Stimulated activated CD8-positive, alpha-beta memory T cell treated with anti-CD3 and anti-CD28 coated beads, Interleukin-7, amount 100 ng/mL, for 48 hours (primary cell): Measurements from ENCODE around the gene CSTPP1.

Experiments
- DNase-seq, 2 donors: peaks; one replicate each; pipeline ENCODE4 v3.0.0-alpha.2; 2020; ENCODE audit warnings: low read depth in 1 of 2; ENCODE audit errors: extremely low read depth in 1 of 2

Gene CSTPP1

GRCh38 chr11:47124675-47125074 lies 188.1 kb downstream of the CSTPP1 start:
- DNase-seq, result no peak

GRCh38 chr11:47125083-47125482 lies 188.5 kb downstream of the CSTPP1 start:
- no peak for DNase-seq

GRCh38 chr11:47127213-47127612 lies 190.7 kb downstream of the CSTPP1 start:
- no peak for DNase-seq

GRCh38 chr11:47130543-47130942 lies 194.0 kb downstream of the CSTPP1 start:
- no peak for DNase-seq

- DNase-seq, result no peak
Observed at GRCh38 chr11:47131136-47131535, 194.6 kb downstream of the CSTPP1 start.

- no peak for DNase-seq
Observed at GRCh38 chr11:47132490-47132889, 195.9 kb downstream of the CSTPP1 start.

- no peak for DNase-seq
Observed at GRCh38 chr11:47132981-47133380, 196.4 kb downstream of the CSTPP1 start.

GRCh38 chr11:47136327-47136726 lies 199.8 kb downstream of the CSTPP1 start:
- DNase-seq, result no peak

- no peak for DNase-seq
Observed at GRCh38 chr11:47136921-47137320, 200.4 kb downstream of the CSTPP1 start.

GRCh38 chr11:47137476-47137875 lies 200.9 kb downstream of the CSTPP1 start:
- no peak for DNase-seq

- no peak for DNase-seq
Observed at GRCh38 chr11:47139878-47140277, 203.3 kb downstream of the CSTPP1 start.

- no peak for DNase-seq
Observed at GRCh38 chr11:47143322-47143721, 206.8 kb downstream of the CSTPP1 start.

- no peak for DNase-seq
Observed at GRCh38 chr11:47144541-47144940, 208.0 kb downstream of the CSTPP1 start.

- DNase-seq, result no peak
Observed at GRCh38 chr11:47147250-47147649, 210.7 kb downstream of the CSTPP1 start.

- no peak for DNase-seq
Observed at GRCh38 chr11:47147681-47148080, 211.1 kb downstream of the CSTPP1 start.

GRCh38 chr11:47148270-47148669 lies 211.7 kb downstream of the CSTPP1 start:
- no peak for DNase-seq

- DNase-seq, result no peak
Observed at GRCh38 chr11:47148903-47149531, 212.5 kb downstream of the CSTPP1 start.

GRCh38 chr11:47149782-47150181 lies 213.2 kb downstream of the CSTPP1 start:
- DNase-seq, result no peak

- no peak for DNase-seq
Observed at GRCh38 chr11:47152126-47152952, 215.8 kb downstream of the CSTPP1 start.

- DNase-seq, result no peak
Observed at GRCh38 chr11:47152953-47153950, 216.7 kb downstream of the CSTPP1 start.
